B cell (primary cell): ENCODE data around the gene UBE2J2.

Source experiments
- CTCF ChIP-seq: fragments of 200-600 bp; IDR thresholded peaks from one replicate; pipeline ENCODE4 v1.8.0; 2022; ENCODE audit warnings: antibody characterized with exemption, mild to moderate bottlenecking
- EZH2 ChIP-seq: IDR thresholded peaks from 2 replicates; pipeline ENCODE4 v1.6.1; 2012; ENCODE audit warnings: borderline replicate concordance, low read depth, mild to moderate bottlenecking, moderate library complexity, low read length; ENCODE audit not compliant: insufficient read depth, poor library complexity, severe bottlenecking

GRCh38 chr1:1241588-1242219, 31.9 kb downstream of the UBE2J2 start:
- no peak for TF ChIP-seq CTCF
- no peak for TF ChIP-seq EZH2
